Measurements from ENCODE around the gene IGHMBP2.

- TF ChIP-seq EZH2 (IDR thresholded peaks at IDR 0.05; ENCODE audit: low read depth, unreplicated experiment) = no peak
- no peak for TF ChIP-seq REST (IDR thresholded peaks at IDR 0.05; ENCODE audit: unreplicated experiment)
- TF ChIP-seq CTCF (conservative IDR thresholded peaks at IDR 0.05; ENCODE audit: low read depth in 2 of 2) = no peak
- no peak for TF ChIP-seq POLR2AphosphoS5 (IDR thresholded peaks at IDR 0.05; ENCODE audit: low read depth)
- no peak for TF ChIP-seq ZNF114 (CRISPR knock-in tag; IDR thresholded peaks at IDR 0.05)
- TF ChIP-seq JUNB (IDR thresholded peaks at IDR 0.05; ENCODE audit: unreplicated experiment) = no peak
Observed at GRCh38 chr11:68891351-68891948, 12.2 kb upstream of the IGHMBP2 start.
